Measurements from ENCODE around the gene LPGAT1. TPM values are rescaled to one million over a fixed set of nuclear protein-coding genes. Genes with fewer than 3 reads are reported as not detected.

The LPGAT1 gene
- total and polyA plus RNA-seq, 2 donors (not counting 3 experiments of a cell fraction or from before 2014, with no cell fraction given) = 6.1 to 46.0 TPM

GRCh38 chr1:211738691-211739301 is 91.8 kb downstream of the LPGAT1 start:
- Histone ChIP-seq H3K4me3 (replicated peaks in 1 of 3; ENCODE audit: insufficient read depth in 1 of 3, low read depth in 1 of 3, low read length in 3 of 3) (no peak overlapping the region), H3K79me2 (ENCODE audit: control insufficient read depth, insufficient read depth, low read length) (no peaks in the 10 kb centered on the region), H3K9ac (replicated peaks; ENCODE audit: extremely low read depth, insufficient read depth, low read length) (no peak overlapping the region), H3K36me3 (ENCODE audit: control insufficient read depth in 2 of 2, extremely low read depth in 1 of 2, insufficient read depth in 2 of 2, low read length in 2 of 2) (no peaks in the 10 kb centered on the region), H3K4me1 (ENCODE audit: control insufficient read depth, extremely low read depth, insufficient read depth, low read length) (peaks cover 4% of the 10 kb centered on the region), H3K27me3 (ENCODE audit: control insufficient read depth in 2 of 2, insufficient read depth in 2 of 2, low read length in 2 of 2) (no peaks in the 10 kb centered on the region), H4K20me1 (replicated peaks; ENCODE audit: control insufficient read depth, extremely low read depth, insufficient read depth, low read length) (no peaks in the 10 kb centered on the region), H3K9me3 (replicated peaks; ENCODE audit: control insufficient read depth, insufficient read depth, low read length) (no peaks in the 10 kb centered on the region), H3K27ac (ENCODE audit: insufficient read depth, low read depth, low read length) (no peak overlapping the region), H3K4me2 (ENCODE audit: insufficient read depth, low read length) (no peak overlapping the region), H3K9me1 (replicated peaks; ENCODE audit: control insufficient read depth, extremely low read depth, insufficient read depth, low read length) (no peaks in the 10 kb centered on the region), H2AFZ (ENCODE audit: low read depth, low read length) (no peak overlapping the region)
- intact Hi-C loops (cut with micrococcal nuclease) = no loop called here
- BruUV-seq (replicated peaks) = no TSS peak
- DNase-seq (ENCODE audit: low read depth, low spot score) = no peak
- dilution Hi-C loops (cut with MboI; ENCODE audit: extremely low pct_ligation_motif_present, low sequenced_read_pairs) = no loop called here
- CTCF ChIA-PET = interaction anchor here (0.9 to 3.3 kb wide), 3 partner anchors 10 to 717 kb away, joined by 3 to 12 read pairs (median 5); no protein-coding TSS in a partner anchor
- no peak for FAIRE-seq
- no peak for TF ChIP-seq POLR2A (IDR thresholded peaks at IDR 0.05; ENCODE audit: low read depth, low read length)
- no peak for TF ChIP-seq MAX (IDR thresholded peaks at IDR 0.05; ENCODE audit: insufficient read depth, insufficient read length)
- TF ChIP-seq CTCF (IDR thresholded peaks at IDR 0.05; ENCODE audit: extremely low read depth in 1 of 2, insufficient read depth in 1 of 2, low read depth in 1 of 2, low read length in 2 of 2) = no peak
- no peak for TF ChIP-seq MYC (IDR thresholded peaks at IDR 0.05; ENCODE audit: low read depth, low read length)
- TF ChIP-seq EZH2 (IDR thresholded peaks at IDR 0.05; ENCODE audit: borderline replicate concordance, low read depth, low read length, severe bottlenecking) = no peak
- no peak for TF ChIP-seq GATA2 (IDR thresholded peaks at IDR 0.05; ENCODE audit: insufficient read depth, insufficient read length, low read depth, low read length)
- TF ChIP-seq FOS (IDR thresholded peaks at IDR 0.05; ENCODE audit: borderline replicate concordance, insufficient read depth, low read length) = no peak
- TF ChIP-seq JUN (IDR thresholded peaks at IDR 0.05; ENCODE audit: borderline replicate concordance, insufficient read depth, insufficient read length, low read depth) = no peak
- no peak for TF ChIP-seq POLR2AphosphoS5 (IDR thresholded peaks at IDR 0.05; ENCODE audit: insufficient read depth, low read depth, low read length)
- POLR2A ChIA-PET = no interaction called here
